SK-N-SH (cell line): ENCODE data around the gene RFX2. TPM values are rescaled to one million over a fixed set of nuclear protein-coding genes. Genes with fewer than 3 reads are reported as not detected.

Experiments
- CTCF ChIA-PET: fragments of 300-600, 350-600 bp; formaldehyde crosslinking; extraction: SDS; loops from one replicate; lab custom pipeline; 2021; lab: Yijun Ruan, JAX
- POLR2A ChIA-PET: fragments of 350-600 bp; sonication (Branson Sonifier 250); formaldehyde crosslinking; extraction: SDS; loops from one replicate; lab custom pipeline; 2020; ENCODE audit warnings: antibody characterized with exemption, inconsistent platforms; lab: Yijun Ruan, JAX
- DNase-seq: peaks from one replicate; pipeline ENCODE4 v3.0.0; 2012
- H2AFZ ChIP-seq: fragments of 200-600 bp; sonication (generic); 2 replicates; pipeline ENCODE4 v1.8.1; 2016; ENCODE audit warnings: antibody characterized with exemption, mild to moderate bottlenecking, low read depth
- H3F3A ChIP-seq: fragments of 200-600 bp; sonication (generic); replicated peaks from 2 replicates; pipeline ENCODE3; 2016; ENCODE audit warnings: antibody characterized with exemption, mild to moderate bottlenecking; ENCODE audit not compliant: insufficient read depth
- H3K27ac ChIP-seq, 2 experiments: fragments of 200-500 bp in 1 of 2; fragments of 200-600 bp in 1 of 2; sonication (Bioruptor generic) in 1 of 2; sonication (generic), shearing (Covaris generic) in 1 of 2; 2 replicates each; pipeline versions ENCODE4 v1.5.1 to v1.6.1; 2014 to 2016; ENCODE audit warnings: low read depth in 2 of 2, inconsistent platforms in 1 of 2, low read length in 1 of 2, mild to moderate bottlenecking in 1 of 2, mixed read lengths in 1 of 2
- H3K27me3 ChIP-seq: fragments of 200-600 bp; sonication (generic), shearing (Covaris generic); 2 replicates; pipeline ENCODE4 v1.6.1; 2016; ENCODE audit warnings: mixed run types; ENCODE audit not compliant: insufficient read depth
- H3K36me3 ChIP-seq, 2 experiments: fragments of 200-500 bp in 1 of 2; fragments of 200-600 bp in 1 of 2; sonication (Bioruptor generic) in 1 of 2; sonication (generic) in 1 of 2; replicated peaks in 1 of 2; 2 replicates each; pipeline versions ENCODE3 to v1.5.1; 2014 to 2016; ENCODE audit warnings: low read length in 1 of 2, mild to moderate bottlenecking in 1 of 2; ENCODE audit not compliant: insufficient read depth in 2 of 2, control insufficient read depth in 1 of 2
- H3K4me1 ChIP-seq, 2 experiments: fragments of 200-500 bp in 1 of 2; fragments of 200-600 bp in 1 of 2; sonication (Bioruptor generic) in 1 of 2; sonication (generic), shearing (Covaris generic) in 1 of 2; 2 replicates each; pipeline versions ENCODE4 v1.5.1 to v1.6.1; 2014 to 2016; ENCODE audit warnings: low read depth in 1 of 2, low read length in 1 of 2, mixed run types in 1 of 2; ENCODE audit not compliant: insufficient read depth in 2 of 2, control insufficient read depth in 1 of 2
- H3K4me2 ChIP-seq: fragments of 200-600 bp; sonication (generic), shearing (Covaris generic); 2 replicates; pipeline ENCODE4 v1.6.1; 2017; ENCODE audit warnings: mixed run types
- H3K4me3 ChIP-seq, 2 experiments: fragments of 200-500 bp in 1 of 2; fragments of 200-600 bp in 1 of 2; sonication (Bioruptor generic) in 1 of 2; sonication (generic), shearing (Covaris generic) in 1 of 2; 2 replicates each; pipeline versions ENCODE4 v1.5.1 to v1.8.1; 2014 to 2016; ENCODE audit warnings: low read depth in 2 of 2, inconsistent platforms in 1 of 2, low read length in 1 of 2, mild to moderate bottlenecking in 1 of 2, mixed read lengths in 1 of 2, moderate library complexity in 1 of 2
- H3K79me2 ChIP-seq: fragments of 200-600 bp; sonication (generic); 2 replicates; pipeline ENCODE4 v1.8.1; 2017; ENCODE audit warnings: mild to moderate bottlenecking; ENCODE audit not compliant: insufficient read depth
- H3K9ac ChIP-seq: fragments of 200-600 bp; sonication (generic); 2 replicates; pipeline ENCODE4 v1.6.1; 2017; ENCODE audit warnings: mixed run types
- H3K9me2 ChIP-seq: fragments of 200-600 bp; sonication (generic); 2 replicates; pipeline ENCODE4 v1.6.1; 2017; ENCODE audit warnings: mixed run types
- H3K9me3 ChIP-seq: fragments of 200-600 bp; sonication (generic); 2 replicates; pipeline ENCODE4 v1.6.1; 2017; ENCODE audit warnings: mixed run types, mild to moderate bottlenecking, moderate library complexity
- H4K20me1 ChIP-seq: fragments of 200-600 bp; sonication (generic); 2 replicates; pipeline ENCODE4 v1.6.1; 2017; ENCODE audit warnings: mild to moderate bottlenecking, mixed run types; ENCODE audit not compliant: insufficient read depth
- ELF1 ChIP-seq: IDR thresholded peaks from 2 replicates; pipeline ENCODE4 v1.4.0; 2012
- FOXJ3 ChIP-seq: sonication (generic); formaldehyde crosslinking; IDR thresholded peaks from 2 replicates; pipeline ENCODE4 v1.5.1; 2020; ENCODE audit warnings: mild to moderate bottlenecking, missing genetic modification reagents
- JUND ChIP-seq: IDR thresholded peaks from 2 replicates; pipeline ENCODE4 v1.4.0; 2012
- NFIC ChIP-seq: IDR thresholded peaks from 2 replicates; pipeline ENCODE4 v1.4.0; 2012; ENCODE audit warnings: borderline replicate concordance
- PBX3 ChIP-seq: IDR thresholded peaks from 2 replicates; pipeline ENCODE4; 2012
- POLR2AphosphoS5 ChIP-seq: IDR thresholded peaks from 2 replicates; pipeline ENCODE4 v1.6.1; 2012; ENCODE audit warnings: low read depth, low read length
- RCOR1 ChIP-seq: fragments of 150-350 bp; IDR thresholded peaks from 2 replicates; pipeline ENCODE4 v1.6.1; 2017; ENCODE audit warnings: antibody characterized with exemption, low read length
- REST ChIP-seq: IDR thresholded peaks from 2 replicates; pipeline ENCODE4 v1.6.1; 2012; ENCODE audit warnings: mild to moderate bottlenecking, low read depth, low read length, moderate library complexity
- RFX5 ChIP-seq: IDR thresholded peaks from 2 replicates; pipeline ENCODE4 v1.6.1; 2012; ENCODE audit warnings: mild to moderate bottlenecking, improper control_type of control experiment, low read length
- TAF1 ChIP-seq: IDR thresholded peaks from 2 replicates; pipeline ENCODE4 v1.6.1; 2012; ENCODE audit warnings: low read depth, mild to moderate bottlenecking, low read length, moderate library complexity, borderline replicate concordance
- USF1 ChIP-seq: IDR thresholded peaks from 2 replicates; pipeline ENCODE4 v1.4.0; 2012; ENCODE audit warnings: low read depth, borderline replicate concordance
- ZBTB33 ChIP-seq: IDR thresholded peaks from 2 replicates; pipeline ENCODE4 v1.4.0; 2012; ENCODE audit warnings: low read depth, borderline replicate concordance
- WGBS: methylation state at CpG from one replicate; pipeline ENCODE4 v1.1.6; 2017; ENCODE audit warnings: low lambda C conversion rate; 5-methylcytosine and 5-hydroxymethylcytosine counted together
- polyA plus RNA-seq, 3 experiments: library from polyadenylated mRNA; depleted of rRNA; stranded (reverse); fragments of >200 nt; gene quantifications; 2 replicates each; pipeline ENCODE4 v1.2.3, GENCODE V29; 2012

The RFX2 gene
- polyA plus RNA-seq, 1 of the 3 experiments (the other 2 are of a cell fraction), result 12.6 TPM

GRCh38 chr19:6059988-6060599 is 50.2 kb downstream of the RFX2 start:
- POLR2A ChIA-PET, result no interaction called here

GRCh38 chr19:6059396-6059947 is 50.8 kb downstream of the RFX2 start:
- no peak overlapping the region for H3K4me3 ChIP-seq
- 93% methylated on average over 6 of the region's 6 CpGs for WGBS
- H3K9me3 ChIP-seq, result no peaks in the 10 kb centered on the region
- H3F3A ChIP-seq, result peaks cover 42% of the 10 kb centered on the region
- DNase-seq, result no peak
- peaks cover 32 to 41% of the 10 kb centered on the region in 2 experiments; a peak in 3 of 4 replicates for H3K4me1 ChIP-seq
- H3K79me2 ChIP-seq, result peaks cover 79% of the 10 kb centered on the region; the same call in 1 of the 2 replicates
- CTCF ChIA-PET, result interaction anchor here (2.3 to 2.6 kb wide), 2 partner anchors 11 to 67 kb away, joined by 6 to 18 read pairs; no protein-coding TSS in a partner anchor
- H4K20me1 ChIP-seq, result no peaks in the 10 kb centered on the region
- H3K9ac ChIP-seq, result no peak overlapping the region; the same call in 1 of the 2 replicates
- POLR2A ChIA-PET, result no interaction called here
- H3K9me2 ChIP-seq, result no peaks in the 10 kb centered on the region
- peaks cover 0 to 4% of the 10 kb centered on the region in 2 experiments for H3K36me3 ChIP-seq
- H2AFZ ChIP-seq, result no peak overlapping the region
- H3K27ac ChIP-seq, result peak overlapping the region; percentile 48 to 97; a peak in 2 of 4 replicates
- no peak overlapping the region for H3K4me2 ChIP-seq
- H3K27me3 ChIP-seq, result no peaks in the 10 kb centered on the region
- TF ChIP-seq FOXJ3 (CRISPR knock-in tag) (no peak), RFX5 (no peak), ZBTB33 (no peak), JUND (no peak), RCOR1 (no peak), ELF1 (no peak), USF1 (no peak), POLR2AphosphoS5 (no peak), PBX3 (no peak), TAF1 (no peak)

More at GRCh38 chr19:6059988-6060599, 50.2 kb downstream of the RFX2 start:
- peaks cover 80% of the 10 kb centered on the region; the same call in 1 of the 2 replicates for H3K79me2 ChIP-seq
- no peak for DNase-seq
- no peaks in the 10 kb centered on the region for H3K9me3 ChIP-seq
- H3K9ac ChIP-seq, result peak overlapping the region; percentile 74
- TF ChIP-seq REST (no peak), NFIC (0 out of 2 replicates have a peak, but pooled peaks have one; percentile 9)
- TF ChIP-seq, all 33 proteins: peak for 1
- Histone ChIP-seq H4K20me1 (no peaks in the 10 kb centered on the region), H3K4me1 (peaks cover 32 to 41% of the 10 kb centered on the region in 2 experiments; a peak in 3 of 4 replicates), H3F3A (peaks cover 42% of the 10 kb centered on the region), H2AFZ (no peak overlapping the region), H3K4me2 (peak overlapping the region; percentile 59), H3K27me3 (no peaks in the 10 kb centered on the region), H3K4me3 (no peak overlapping the region), H3K27ac (peak overlapping the region; percentile 48 to 97), H3K9me2 (no peaks in the 10 kb centered on the region), H3K36me3 (peaks cover 0 to 4% of the 10 kb centered on the region in 2 experiments)
- CTCF ChIA-PET, result interaction anchor here (1.0 to 2.3 kb wide), 4 partner anchors 11 to 66 kb away, joined by 3 to 9 read pairs (median 4); no protein-coding TSS in a partner anchor
- 90% methylated on average over 4 of the region's 4 CpGs for WGBS
